Right ventricle myocardium superior (tissue), 1 donor: ENCODE results near the gene ZNF678. TPM values are rescaled to one million over a fixed set of nuclear protein-coding genes. Genes with fewer than 3 reads are reported as not detected.
"Not testable (repeated sequence)": the region's sequence is repeated elsewhere in the genome, so short reads cannot be mapped to it uniquely, and the experiment has no call there.

Experiments used
- ATAC-seq: fragments of 200-7000 bp; cut with Tn5 transposase; one replicate; pipeline ENCODE4 v1.9.1; 2020; ENCODE audit warnings: mild to moderate bottlenecking; ENCODE audit not compliant: poor library complexity
- DNase-seq: peaks from one replicate; pipeline ENCODE4 v3.0.0-alpha.2; 2020
- intact Hi-C: fragments of 100-400 bp; cut with DNase I; formaldehyde crosslinking; loops from one replicate; pipeline ENCODE4 v1.11.2; 2022
- total RNA-seq: library from RNA; stranded (reverse); fragmentation: NEBNext Ultra II Directional; extraction: Animal tissue kit (Norgen Biotek cat#: 25700); gene quantifications from one replicate; pipeline ENCODE4 v1.2.1, GENCODE V29; 2021
- donor health status: DM: no; HTN: yes; CAD: no; lungs with severe emphysema.

ZNF678 gene
- total RNA-seq, 1 donor from 2014 or later, result 2.4 TPM

DNA sequence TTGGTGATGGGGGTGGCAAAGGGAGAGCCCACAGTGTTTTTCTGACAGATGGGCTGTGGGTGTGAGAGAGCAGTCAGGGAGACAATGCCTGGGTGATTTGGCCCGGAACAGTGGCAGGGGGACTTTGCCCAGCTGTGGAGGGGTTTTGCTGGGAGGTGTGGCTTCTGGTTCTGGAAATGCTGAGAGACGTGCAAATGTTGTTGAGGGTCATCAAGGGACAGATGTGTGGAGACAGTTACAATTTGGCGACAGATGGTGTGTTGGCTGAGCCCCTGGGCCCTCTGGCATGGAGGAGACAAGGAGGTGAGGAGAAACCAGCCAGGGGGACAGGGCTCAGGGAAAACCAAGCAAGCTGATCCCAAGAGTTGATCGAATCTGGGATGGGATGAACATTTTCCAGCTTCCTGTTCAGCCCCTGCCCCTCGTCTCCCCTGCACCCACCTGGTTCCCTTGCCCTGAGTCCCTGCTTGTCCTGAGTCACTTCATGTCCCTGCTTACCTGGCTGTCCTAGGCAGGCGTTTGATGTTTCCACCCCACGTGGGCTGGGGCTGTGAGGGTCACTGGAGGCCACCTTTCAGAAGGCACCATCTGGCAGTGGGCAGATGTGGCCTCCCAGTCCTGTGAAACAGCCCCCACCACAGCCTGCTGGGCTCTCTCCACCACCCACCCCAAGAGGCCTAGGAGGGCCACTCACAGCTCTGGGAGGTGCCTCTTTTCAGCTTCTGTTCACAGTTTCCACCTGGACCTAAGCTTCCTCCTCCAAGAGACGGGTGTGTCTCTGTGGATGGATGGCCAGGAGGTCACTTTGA, 15.8 kb upstream of the ZNF678 start:
- DNase-seq, result no peak
- no peak for ATAC-seq
- intact Hi-C loops, result loop anchor here (10.0 kb wide), 1 partner anchor 177 kb away; no protein-coding TSS in a partner anchor

DNA sequence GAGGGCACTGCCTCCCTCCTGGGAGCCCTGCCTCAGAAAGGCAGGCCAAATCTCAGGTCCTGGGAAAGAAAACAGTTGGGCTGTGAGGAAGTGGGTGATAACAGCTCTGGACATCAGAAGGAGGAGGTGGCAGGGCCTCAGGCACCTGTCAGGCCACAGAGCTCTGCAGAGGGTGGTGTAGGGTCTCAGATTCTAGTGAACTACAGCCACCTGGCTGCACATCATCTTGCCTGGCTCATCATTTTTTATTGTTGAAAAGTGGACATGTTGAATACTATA, 15.3 kb upstream of the ZNF678 start:
- no peak for DNase-seq
- intact Hi-C loops, result loop anchor here (10.0 kb wide), 1 partner anchor 177 kb away; no protein-coding TSS in a partner anchor
- no peak for ATAC-seq

DNA sequence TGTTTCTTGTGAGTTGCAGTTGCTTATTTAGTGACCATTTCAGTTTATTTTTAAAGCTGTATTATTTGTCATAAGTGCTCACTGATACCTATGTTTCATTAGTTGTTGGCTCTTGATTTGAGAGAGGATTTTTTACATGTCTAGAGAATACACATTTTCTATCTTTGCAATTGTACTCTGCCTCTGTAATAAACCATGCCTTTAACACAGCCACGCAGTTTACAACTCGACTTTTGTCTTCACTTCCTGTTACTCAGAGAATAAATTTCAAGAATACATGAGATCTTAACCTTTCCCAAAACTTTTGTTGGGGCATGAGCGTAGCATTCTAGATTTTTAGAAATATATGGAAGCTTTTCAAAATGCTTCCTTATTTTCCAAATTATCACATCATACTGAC, 14.9 kb upstream of the ZNF678 start:
- intact Hi-C loops, result loop anchor here (10.0 kb wide), 1 partner anchor 176 kb away; no protein-coding TSS in a partner anchor
- no peak for DNase-seq
- ATAC-seq, result no peak

DNA sequence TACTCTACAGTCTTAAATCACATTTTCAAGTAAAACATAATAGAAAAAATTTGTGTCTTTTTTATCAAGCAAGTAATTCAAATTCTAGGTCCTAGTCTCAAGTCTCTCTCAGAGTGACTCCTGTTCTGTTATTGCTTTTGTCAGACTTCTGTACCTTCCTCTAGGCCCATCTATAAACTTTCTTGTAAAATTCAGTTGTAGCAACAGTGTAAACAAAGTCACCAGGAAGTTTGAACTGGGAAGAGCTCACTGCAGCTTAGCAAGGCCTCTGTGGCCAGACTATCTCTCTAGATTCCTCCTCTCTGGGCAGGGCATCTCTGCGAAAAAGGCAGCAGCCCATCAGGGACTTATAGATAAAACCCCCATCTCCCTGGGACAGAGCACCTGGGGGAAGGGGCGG, 13.5 kb upstream of the ZNF678 start:
- DNase-seq (no peak), ATAC-seq (no peak)
- intact Hi-C loops, result loop anchor here (10.0 kb wide), 1 partner anchor 175 kb away; no protein-coding TSS in a partner anchor

DNA sequence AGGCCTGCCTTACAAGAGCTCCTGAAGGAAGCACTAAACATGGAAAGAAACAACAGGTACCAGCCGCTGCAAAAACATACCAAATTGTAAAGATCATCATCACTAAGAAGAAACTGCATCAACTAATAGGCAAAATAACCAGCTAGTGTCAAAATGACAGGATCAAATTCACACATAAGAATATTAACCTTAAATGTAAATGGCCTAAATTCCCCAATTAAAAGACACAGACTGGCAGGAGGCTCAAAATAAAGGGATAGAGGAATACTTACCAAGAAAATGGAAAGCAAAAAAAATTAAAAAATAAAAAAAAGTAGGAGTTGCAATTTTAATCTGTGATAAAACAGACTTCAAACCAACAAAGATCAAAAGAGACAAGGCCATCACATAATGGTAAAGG, 11.5 kb upstream of the ZNF678 start:
- ATAC-seq, DNase-seq, intact Hi-C loops: not testable (repeated sequence)

DNA sequence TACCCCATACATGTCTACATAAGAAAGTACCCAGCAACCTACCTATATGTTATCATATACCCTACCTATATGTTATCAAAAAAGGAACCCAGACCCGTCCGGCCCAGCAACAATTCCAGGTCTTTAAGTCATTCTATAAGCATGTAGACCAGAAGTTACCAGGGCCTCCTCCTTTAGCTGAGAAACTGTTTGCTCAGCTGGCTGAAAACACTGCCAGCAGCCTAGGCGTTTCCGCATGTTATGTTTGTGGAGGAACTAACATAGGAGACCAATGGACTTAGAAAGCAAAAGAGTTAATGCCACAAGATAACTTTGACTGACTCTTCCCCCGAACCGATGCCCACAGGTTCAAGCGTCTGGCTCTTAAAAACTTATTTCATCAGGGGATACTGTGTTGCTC, 7.1 kb upstream of the ZNF678 start:
- intact Hi-C loops, result no loop called here
- no peak for ATAC-seq
- no peak for DNase-seq

DNA sequence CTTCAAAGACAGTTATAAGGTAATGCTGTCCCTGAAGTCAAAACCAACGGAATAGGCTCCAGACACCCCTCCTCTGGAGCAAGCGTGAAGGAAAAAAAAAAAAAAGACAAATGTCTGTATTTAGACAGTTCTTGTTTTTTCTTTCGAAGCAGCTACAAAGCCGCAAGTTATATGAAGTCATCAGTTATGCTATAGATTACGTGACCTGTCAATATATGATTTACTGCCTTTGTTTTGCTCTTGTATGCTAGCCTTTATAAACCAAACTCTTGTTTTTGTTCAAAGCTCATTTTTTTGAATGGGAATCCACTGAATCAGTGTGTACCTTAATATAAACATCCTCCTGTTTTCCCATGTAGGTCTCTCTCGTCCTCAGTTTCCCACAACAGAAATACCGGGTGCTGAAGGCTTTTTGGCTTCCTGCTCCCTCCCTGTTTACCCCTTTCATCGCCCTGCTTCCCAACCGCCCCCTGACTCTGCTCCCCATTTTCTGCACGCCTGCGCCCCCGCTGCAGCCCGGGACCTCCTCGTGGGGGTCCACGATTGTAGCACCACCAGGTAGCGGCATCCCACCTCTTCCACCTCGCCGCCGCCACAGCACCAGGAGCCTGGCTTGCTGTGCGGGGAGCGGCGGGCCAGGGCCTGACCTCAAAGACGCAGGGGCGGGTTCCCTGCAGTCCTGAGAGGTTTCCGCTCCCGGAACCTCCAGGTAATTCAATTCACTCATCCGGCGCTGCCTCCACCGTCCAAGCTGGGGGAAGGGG, 5.2 kb upstream of the ZNF678 start:
- ATAC-seq, result no peak
- DNase-seq, result peak; percentile 18
- intact Hi-C loops, result no loop called here

DNA sequence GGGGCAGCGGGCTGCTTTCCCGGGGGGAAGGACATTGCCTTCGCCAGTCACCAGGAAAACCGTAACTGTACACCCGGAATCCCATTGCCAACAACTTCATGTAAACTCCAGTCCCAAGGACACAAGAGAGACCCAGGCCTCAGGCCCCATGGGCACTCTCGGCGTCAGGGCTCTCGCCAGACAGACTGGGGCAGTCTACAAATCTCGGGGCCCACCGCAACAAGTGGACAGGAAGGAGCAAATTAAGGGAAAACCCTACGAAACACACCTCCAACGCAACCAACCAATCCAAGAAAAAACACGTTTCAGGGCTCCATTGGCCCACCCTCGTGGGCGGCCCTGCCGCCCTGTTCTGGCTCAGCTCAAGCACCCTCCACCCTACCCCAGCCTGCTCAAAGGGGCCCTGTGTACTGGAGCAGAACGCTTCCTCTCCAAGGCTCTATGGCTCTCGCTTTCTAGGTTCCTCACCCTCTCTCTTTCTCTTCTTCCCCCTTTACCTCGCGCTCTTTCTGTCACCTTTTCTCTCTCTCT, 4.6 kb upstream of the ZNF678 start:
- ATAC-seq (no peak), DNase-seq (peak; percentile 25)
- intact Hi-C loops, result no loop called here

DNA sequence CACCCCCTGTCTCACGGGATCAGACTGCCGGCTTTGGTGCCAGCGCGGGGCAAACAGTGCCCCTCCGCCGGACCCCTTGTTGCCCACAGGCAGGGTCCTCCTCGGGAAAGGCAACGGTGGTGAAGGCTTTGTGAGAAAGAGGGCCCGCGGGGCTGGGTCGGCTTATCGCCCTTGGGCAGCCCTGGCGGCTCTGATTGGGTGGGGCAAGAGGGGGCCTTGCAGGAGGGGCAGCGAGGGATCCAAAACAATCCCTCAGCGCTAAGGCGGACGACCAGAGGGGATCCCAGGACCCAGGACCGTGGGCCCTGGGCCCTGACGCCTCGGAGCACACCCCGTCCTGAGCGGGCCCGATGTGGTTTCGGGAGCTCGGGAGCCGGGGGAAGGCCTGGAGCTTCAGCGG, 3.9 kb upstream of the ZNF678 start:
- intact Hi-C loops, result no loop called here
- peak; percentile 34 for DNase-seq
- ATAC-seq, result no peak

DNA sequence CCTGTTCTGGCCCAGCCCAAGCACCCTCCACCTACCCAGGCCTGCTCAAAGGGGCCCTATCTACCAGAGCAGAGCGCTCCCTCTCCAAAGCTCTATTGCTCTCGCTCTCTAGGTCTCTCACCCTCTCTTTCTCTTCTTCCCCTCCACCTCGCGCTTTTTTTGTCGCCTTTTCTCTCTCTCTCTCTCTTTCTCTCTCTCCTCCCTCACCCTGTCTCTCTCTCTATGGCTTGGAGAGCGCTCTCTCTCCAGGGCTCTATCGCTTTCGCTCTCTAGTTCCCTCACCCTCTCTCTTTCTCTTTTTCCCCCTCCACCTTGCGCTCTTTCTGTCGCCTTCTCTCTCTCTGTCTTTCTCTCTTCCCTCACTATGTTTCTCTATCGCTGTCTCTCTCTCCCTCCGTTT, 3.4 kb upstream of the ZNF678 start:
- ATAC-seq, result no peak
- intact Hi-C loops, result no loop called here
- DNase-seq, result no peak

DNA sequence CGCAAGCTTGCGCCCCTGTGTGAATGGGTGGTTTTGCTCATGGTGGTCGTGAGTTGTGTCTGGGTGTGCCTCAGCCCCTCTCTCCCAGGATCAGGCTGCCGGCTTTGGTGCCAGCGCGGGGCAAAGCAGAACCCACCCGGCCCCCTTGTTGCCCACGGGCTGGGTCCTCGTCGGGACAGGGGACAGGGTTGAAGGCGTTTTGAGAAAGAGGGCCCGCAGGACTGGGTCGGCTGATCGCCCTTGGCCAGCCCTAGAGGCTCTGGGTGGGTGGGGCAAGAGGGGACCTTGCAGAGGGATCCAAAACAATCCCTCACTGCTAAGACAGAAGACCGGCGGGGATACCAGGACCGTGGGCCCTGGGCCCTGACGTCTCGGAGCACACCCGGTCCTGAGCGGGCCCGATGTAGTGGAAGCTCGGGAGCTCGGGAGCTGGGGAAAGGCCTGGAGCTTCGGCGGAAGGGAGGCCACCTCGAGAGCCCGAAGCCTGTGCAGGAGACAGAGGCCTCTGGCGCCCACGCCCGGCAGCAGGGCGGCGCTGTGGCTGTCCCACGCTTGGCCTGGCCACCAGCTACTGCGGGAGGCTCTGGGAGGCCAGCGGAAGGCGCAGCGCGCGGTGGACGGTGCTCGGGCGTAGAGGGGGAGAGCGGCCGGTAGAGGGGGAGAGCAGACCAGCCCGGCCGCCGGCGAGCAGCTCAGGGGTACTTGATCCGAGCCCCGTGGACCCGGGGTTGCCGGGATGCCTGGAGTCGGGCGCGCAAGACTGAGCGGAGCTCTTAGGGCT, 2.8 kb upstream of the ZNF678 start:
- intact Hi-C loops, result no loop called here
- peak; percentile 42 for DNase-seq

DNA sequence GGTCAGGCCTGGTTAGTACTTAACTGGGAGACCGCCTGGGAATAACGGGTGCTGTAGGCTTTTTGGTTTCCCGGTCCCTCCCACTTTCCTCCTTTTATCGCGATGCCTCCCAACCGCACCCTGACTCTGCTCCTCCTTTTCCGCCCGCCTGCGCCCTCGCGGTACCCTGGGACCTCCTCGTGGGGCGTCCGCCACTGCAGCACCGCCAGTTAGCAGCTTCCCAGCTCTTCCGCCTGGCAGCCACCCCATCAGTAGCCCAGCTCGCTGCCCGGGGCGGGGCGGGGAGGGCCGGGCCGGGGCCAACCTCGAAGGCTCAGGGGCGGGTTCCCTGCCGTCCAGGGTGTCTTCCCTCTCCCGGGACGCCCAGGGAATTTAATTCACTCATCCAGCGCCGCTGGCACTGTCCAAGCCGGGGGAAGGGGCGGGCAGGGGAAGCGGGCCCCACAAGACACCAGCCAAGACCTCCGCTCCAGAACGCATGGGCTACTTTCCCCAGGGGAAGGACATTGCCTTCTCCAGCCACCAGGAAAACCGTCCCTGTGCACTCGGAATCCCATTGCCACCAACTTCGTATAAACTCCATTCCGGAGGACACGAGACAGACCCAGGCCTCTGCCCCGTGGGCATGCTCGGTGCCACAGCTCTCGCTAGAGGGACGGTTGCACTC, 2.0 kb upstream of the ZNF678 start:
- no peak for ATAC-seq
- intact Hi-C loops, result no loop called here
- peak; percentile 39 for DNase-seq

More for the DNA sequence above, 2.8 kb upstream of the ZNF678 start:
- ATAC-seq, result no peak

DNA sequence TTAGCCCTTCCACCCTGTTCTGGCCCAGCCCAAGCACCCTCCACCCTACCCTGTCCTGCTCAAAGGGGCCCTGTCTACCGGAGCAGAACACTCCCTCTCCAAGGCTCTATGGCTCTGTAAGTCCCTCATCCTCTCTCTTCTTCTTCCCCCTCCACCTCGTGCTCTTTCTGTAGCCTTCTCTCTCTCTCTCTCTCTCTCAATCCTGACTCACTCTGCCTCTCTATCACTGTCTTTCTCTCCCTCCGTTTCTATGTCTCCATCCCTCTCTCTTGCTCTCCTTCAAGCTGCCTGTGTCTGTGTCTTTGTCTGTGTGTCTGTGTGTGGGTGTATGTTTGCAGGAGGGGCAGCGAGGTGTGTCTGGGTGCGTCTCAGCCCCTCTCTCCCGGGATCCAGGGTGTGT, 1.3 kb upstream of the ZNF678 start:
- DNase-seq (no peak), ATAC-seq (no peak)
- intact Hi-C loops, result no loop called here

DNA sequence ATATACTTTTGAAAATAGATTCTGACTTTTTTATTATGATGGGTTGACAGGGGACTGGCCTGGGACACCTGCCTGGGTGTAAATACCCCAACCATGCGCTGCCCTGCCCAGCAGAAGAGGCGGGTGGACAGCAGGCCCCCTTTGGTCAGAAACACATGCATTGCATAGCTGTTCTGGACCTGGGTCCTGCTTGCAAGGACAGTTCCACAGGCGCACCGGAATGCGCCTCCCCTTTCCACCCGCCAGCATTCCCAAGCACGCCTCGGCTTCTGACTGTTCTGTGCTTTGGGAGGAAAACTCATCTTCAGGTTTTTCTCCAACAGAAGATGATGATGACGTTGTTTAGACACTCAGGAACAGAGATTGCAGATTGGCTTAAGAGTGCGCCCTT, 428 bp upstream of the ZNF678 start:
- ATAC-seq (no peak), DNase-seq (peak; percentile 30)
- intact Hi-C loops, result no loop called here

DNA sequence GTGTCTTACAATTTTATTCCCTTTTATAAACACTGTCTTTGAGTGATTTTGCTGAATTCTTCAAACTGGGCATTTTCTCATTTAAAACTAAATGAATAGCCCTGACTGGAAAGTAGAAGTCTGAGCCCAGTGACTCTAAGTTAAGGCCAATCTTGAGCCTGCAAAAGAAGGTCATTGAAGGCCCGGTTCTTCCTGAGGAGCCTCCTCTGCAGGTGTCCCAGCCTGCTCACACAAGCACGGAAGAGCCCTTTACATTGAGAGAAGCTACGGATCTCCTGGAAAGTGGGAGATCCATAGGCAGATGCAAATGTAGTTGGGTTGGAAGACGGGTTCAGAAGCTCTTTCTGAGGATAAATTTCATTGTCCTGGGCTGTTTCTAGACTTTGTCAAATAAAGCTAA, 3.9 kb downstream of the ZNF678 start:
- no peak for DNase-seq
- intact Hi-C loops, result no loop called here
- ATAC-seq, result no peak

DNA sequence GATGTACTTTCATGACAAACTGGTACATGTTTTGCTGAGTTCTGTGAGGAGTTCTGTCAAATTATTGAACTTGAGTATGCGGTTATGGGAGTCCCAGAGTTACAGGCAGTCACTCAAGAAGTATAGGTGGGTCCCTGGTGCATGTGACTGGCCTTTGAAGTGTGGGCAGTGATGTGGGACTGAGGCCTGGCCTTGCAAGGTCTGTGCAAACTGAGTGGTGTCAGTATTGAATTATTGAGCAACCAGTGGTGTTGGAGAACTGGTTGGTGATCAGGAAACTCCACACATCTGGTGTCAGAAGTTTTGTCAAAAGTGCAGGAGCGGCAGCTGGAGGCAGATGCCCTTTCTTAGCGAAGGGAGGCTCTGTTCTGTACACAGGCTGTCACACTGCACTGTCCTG, 5.2 kb downstream of the ZNF678 start:
- ATAC-seq (no peak), DNase-seq (no peak)
- intact Hi-C loops, result no loop called here

DNA sequence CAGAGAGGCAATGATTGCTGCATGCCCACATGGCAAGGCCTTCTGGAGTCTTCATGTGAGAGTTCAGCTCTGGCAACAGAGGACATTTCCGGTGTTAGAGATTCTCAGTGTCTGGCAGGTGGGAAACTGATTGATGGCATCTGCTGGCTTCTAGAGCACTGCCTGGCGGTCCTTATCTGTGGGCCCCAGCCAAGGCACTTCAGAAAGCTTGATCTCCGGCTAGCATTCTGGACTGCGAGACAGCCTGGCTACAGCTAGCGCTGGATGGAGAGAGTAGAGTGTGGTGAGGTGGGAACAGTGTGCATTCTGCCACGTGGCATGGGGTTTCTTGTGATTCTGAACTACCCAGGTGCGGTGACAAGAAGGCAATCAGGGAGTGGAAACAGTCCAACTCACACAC, 9.4 kb downstream of the ZNF678 start:
- intact Hi-C loops, result no loop called here
- DNase-seq, result no peak
- ATAC-seq, result peak; percentile 91

DNA sequence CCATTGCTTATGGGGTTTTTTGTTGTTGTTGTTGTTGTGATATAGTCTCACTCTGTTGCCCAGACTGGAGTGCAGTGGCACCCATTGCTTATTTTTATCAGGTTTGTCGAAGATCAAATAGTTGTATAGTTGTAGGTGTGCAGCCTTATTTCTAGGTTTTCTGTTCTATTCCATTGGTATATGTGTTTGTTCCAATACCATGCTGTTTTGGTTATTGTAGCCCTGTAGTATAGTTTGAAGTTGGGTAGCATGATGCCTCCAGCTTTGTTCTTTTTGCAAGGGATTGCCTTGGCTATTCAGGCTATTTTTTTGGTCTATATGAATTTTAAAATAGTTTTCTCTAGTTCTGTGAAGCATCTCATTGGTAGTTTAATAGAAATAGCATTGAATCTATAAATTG, 11.6 kb downstream of the ZNF678 start:
- intact Hi-C loops, result no loop called here
- ATAC-seq, result no peak
- no peak for DNase-seq

DNA sequence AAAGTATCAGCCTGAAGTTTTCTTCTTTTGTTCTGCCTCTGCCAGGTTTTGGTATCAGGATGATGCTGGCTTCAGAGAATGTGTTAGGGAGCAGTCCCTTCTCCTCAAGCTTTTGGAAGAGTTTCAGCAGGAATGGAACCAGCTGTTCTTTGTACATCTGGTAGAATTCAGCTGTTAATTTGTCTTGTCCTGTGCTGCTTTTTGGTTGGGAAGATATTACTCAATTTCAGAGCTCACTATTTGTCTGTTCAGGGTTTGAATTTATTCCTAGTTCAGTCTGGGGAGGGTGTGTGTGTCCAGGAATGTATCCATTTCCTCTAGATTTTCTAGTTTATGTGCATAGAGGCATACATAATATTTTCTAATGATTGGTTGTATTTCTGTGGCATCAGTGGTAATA, 12.8 kb downstream of the ZNF678 start:
- DNase-seq, result no peak
- intact Hi-C loops, result no loop called here
- ATAC-seq, result peak; percentile 43
